SW 1271 (cell line): ENCODE results near the gene FBLL1.
"Not testable (repeated sequence)": the region's sequence is repeated elsewhere in the genome, so short reads cannot be mapped to it uniquely, and the experiment has no call there.

Experiments
- DNase-seq, 2 experiments: peaks; one replicate each; lab custom pipeline; 2025; lab: John Stamatoyannopoulos, UW

FBLL1 gene

DNA sequence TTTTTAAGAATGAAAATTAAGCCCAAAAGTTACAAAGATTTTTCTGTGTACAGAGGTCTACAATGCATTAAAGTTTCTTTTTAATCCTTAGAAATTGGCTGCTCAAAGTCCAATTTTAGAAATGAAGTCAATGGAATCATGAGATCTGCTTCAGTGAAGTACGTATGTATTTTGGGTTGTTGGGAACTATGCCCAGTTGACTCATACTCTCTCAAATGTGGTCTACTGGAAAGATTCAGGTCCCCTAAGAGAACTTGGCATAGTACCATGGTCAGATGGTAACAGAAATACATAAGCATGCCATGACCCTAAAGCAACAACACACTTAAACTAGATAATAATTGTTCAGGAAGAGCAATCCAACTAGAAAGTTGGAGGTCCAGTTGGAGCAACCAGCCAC lies 23.0 kb downstream of the FBLL1 start:
- no peak for DNase-seq

DNA sequence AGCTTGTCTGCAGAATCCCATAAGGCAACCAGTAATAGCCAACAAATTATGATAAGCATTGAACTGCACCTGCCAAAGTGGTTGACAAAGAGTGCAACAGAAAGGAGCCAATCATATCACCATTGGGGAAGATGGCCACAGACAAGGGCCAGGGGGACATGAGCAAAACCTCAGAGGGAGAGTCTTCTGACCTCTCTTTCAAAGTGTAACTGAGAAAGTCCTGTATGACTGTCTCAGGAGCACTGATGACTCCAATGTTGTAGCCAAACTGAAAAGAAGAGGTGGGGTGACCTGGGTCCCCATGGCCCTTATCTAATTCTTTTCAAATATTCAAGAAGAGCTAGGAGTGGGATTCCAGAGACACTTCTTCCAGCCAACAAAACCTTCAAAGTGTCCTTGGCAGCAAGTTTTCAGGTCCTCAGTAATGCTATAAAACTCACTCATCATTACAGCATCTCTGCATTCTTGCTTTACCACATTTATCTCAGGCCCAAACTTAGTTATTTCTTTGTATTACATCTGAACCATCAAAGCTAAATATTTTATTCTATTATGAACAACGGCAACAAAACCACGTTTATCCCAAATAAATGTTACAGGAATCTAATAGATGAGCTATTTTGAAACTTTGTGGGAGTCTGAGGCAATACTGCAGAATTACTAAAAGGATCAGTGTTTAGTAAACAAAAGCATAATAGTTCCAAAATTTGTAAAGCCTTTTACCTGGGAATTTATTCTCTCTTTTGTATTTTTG lies 24.4 kb downstream of the FBLL1 start:
- DNase-seq, result no peak

DNA sequence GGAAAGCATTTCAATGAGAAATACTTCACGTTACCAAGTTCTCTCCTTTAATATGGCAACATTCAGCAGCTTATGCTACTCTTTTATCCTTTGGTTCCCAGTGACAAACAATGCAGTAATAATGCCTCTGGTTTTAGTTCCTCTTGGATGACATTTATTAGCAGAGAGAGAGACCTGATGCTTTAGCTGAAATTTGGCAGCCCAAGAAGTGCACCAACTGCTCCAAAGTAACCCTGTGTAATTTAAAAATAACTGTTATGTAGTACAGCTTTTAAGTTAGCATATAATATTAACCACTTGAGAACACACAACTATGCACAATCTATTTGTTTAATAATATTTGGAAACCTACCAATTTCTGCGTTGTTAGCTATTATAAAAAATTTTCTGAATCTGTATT lies 28.3 kb downstream of the FBLL1 start:
- DNase-seq, result no peak

GRCh38 chr5:168562279-168562678 lies 33.2 kb downstream of the FBLL1 start:
- no peak for DNase-seq

DNA sequence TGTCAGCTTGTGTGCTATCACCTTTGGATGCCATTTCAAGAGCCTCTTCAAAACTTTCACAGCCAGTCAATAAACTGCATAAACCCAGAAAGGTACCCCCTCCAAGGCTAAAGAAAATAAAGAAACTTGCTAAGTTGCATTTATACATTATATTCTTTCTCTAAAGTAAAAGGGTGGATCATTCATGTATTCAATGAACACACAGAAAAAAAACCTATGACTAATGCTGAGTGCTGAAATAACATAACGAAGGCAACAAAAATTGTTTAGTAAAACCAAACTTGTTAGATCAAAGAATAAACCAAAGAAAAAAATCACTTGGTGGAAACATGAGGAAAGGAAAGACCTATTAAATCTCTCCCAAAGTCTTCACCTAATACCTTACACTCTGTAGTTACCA lies 34.9 kb downstream of the FBLL1 start:
- DNase-seq, result no peak

DNA sequence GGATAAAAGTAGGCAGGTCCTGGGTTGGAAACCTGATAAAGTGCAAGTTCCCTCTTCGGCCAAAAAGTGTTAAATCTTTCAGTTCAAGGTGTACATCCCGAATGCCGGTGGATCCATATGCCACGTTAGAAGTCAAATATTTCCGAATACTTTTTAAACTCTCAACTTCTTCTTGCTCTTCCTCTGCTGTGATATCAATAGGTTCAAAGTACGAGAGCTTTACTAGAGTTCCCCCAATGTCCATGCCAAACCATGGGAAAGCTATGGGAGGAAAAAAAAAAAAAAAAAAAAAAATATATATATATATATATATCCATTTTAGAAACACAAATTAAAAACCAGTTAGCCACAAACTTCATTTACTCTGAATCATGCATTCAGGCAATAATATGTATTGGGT lies 39.6 kb downstream of the FBLL1 start:
- DNase-seq, result no peak

GRCh38 chr5:168570490-168571328 lies 41.6 kb downstream of the FBLL1 start:
- no peak for DNase-seq

DNA sequence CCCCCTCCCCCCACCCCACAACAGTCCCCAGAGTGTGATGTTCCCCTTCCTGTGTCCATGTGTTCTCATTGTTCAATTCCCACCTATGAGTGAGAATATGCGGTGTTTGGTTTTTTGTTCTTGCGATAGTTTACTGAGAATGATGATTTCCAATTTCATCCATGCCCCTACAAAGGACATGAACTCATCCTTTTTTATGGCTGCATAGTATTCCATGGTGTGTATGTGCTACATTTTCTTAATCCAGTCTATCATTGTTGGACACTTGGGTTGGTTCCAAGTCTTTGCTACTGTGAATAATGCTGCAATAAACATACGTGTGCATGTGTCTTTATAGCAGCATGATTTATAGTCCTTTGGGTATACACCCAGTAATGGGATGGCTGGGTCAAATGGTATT lies 44.6 kb downstream of the FBLL1 start:
- DNase-seq, result not testable (repeated sequence)

DNA sequence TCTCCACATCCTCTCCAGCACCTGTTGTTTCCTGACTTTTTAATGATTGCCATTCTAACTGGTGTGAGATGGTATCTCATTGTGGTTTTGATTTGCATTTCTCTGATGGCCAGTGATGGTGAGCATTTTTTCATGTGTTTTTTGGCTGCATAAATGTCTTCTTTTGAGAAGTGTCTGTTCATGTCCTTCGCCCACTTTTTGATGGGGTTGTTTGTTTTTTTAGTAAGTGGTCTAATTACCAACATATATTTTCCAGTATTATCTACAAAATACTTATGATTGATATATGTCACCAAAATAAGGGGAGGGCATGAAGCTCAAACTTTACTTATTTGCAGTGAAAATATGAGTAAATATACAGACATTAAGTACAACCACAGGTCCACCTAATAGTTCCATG lies 45.1 kb downstream of the FBLL1 start:
- not testable (repeated sequence) for DNase-seq

DNA sequence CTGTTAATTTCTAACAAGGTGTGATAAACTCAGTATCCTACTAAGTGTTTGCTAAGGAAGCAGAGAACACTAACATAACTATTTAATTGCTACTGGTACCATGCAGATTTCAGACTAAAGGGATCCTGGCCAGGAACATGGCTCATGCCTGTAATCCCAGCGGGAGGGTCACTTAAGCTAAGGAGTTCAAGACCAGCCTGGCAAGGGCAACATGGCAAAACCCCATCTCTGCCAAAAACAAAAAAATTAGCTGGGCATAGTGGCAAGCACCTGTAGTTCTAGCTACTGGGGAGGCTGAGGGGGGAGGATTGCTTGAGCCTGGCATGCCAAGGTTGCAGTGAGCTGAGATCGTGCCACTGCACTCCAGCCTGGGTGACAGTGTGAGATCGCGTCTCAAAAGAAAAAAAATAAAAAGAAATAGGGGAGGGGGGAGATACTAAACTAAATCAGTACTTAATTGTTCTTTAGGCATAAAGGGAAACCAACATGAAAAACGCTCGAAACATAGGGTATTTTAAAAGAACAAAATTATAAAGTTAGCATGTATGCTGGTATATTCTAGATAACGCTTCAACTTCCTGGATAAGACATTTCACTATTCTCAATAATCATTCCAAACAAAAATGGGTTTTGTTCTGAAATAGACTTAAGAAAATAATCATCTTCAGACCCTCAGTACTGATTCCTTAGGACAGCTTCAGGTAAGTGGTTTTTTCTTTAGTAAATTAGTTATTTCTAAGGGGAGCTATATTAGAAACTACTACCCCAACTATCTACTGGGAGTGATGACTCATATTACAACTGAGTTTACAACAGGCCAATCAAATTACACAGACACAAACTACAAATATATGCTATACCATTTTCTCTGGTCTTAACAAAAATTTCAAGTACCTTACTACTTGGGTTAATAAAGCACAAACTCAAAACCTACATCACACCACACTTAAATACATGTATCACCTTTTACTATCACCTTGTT lies 46.6 kb downstream of the FBLL1 start:
- no peak for DNase-seq

DNA sequence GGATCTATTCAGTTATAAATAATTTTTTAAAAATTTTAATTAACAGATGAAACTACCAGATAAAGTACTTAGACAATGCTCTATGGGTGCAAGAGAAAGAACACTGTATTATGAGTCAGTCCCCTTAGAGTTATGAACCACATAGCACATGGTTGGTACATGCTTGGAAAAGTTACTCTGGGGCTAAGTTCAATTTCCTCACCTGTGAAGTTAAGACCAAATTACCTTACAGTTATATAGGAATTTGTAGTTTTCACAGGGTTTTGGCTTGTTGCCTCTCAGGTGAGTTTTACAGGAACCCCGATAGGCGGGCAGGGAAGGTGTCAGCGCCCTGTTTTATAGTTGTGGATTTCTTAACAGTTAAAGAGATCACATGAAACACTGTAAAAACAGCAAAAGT lies 48.9 kb downstream of the FBLL1 start:
- DNase-seq, result peak in 1 of 2 experiments; percentile 22

DNA sequence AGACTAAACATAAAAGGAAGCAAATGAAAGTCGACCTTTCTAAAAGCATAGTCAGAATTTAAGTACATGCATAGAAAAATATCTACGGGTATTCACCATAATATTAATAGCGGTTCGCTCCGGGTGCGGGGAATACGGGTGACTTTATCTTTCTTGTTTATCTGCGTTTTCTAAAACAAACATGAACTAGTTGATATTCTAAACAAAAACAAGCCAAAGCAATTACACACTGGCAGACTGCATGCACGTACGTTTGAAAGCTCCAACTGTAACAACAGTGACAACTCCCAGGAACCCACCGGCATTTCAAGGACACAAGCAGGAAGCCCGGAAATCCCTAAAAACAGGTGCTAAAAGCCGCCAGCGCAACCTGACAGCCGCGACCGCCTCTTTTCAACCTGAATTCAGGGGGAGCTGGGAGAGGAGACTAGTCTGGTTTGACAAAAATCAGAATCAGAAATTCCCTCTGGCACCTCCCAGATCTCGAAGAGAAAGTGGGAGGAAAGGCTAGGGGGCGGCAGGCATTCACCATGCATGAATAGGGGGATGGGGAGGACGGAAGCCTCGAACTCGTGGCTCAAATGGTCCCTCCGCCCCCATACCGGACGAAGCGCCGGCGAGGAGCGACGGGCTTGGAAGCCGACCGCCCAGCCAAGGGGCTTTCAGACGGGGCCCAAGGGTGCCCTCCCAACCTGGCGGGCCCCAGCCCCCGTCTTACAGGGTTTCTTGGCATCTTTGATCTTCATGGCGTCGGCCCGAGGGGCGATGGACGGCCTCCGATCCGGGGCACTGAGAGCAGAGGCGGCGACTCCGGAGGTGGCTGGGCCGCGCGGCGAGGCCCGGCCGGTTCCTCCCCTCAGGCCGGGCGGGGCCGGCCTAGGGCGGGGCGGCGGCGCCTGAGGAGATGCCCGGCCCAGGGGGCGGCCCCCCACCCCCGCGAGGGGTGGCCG lies 49.7 kb downstream of the FBLL1 start, which contains the start of gene PANK3:
TSS of gene PANK3 (minus strand) at position 831 of the 950 bp plus-strand sequence. CDS start at position 746, 85 bp downstream.
- DNase-seq, result peak; percentile 80 to 90

GRCh38 chr5:168579488-168580226 lies 50.6 kb downstream of the FBLL1 start:
- DNase-seq, result peak; percentile 98 to 99

GRCh38 chr5:168580227-168580508 lies 51.1 kb downstream of the FBLL1 start:
- DNase-seq, result no peak
